Thyroid gland (tissue), 4 donors: Measurements from ENCODE around the gene CACNA1H. TPM values are rescaled to one million over a fixed set of nuclear protein-coding genes. Genes with fewer than 3 reads are reported as not detected.
"Not testable (repeated sequence)": the region's sequence is repeated elsewhere in the genome, so short reads cannot be mapped to it uniquely, and the experiment has no call there.

Experiments
- DNase-seq, 2 donors: peaks; one replicate each; pipeline ENCODE4 v3.0.0-alpha.2; 2019
- H3K27ac ChIP-seq, 3 donors: fragments of 200-600 bp; sonication (generic); 1 replicate in 2 of 3; 2 replicates in 1 of 3; pipeline ENCODE4 v1.5.1; 2016 to 2019; ENCODE audit warnings: mild to moderate bottlenecking in 1 of 3, moderate library complexity in 1 of 3
- H3K27me3 ChIP-seq: fragments of 200-600 bp; sonication (generic); one replicate; pipeline ENCODE4 v1.5.1; 2019
- H3K36me3 ChIP-seq, 2 donors: fragments of 200-600 bp; sonication (generic); one replicate each; pipeline ENCODE4 v1.5.1; 2016 to 2019
- H3K4me1 ChIP-seq, 2 donors: fragments of 200-600 bp; sonication (generic); one replicate each; pipeline ENCODE4 v1.5.1; 2017 to 2019
- H3K4me3 ChIP-seq, 3 donors: fragments of 200-600 bp; sonication (generic); replicated peaks in 1 of 3; 1 replicate in 2 of 3; 2 replicates in 1 of 3; pipeline ENCODE4 v1.5.1; 2016; ENCODE audit warnings: mild to moderate bottlenecking in 1 of 3
- H3K9me3 ChIP-seq: fragments of 200-600 bp; sonication (generic); one replicate; pipeline ENCODE4 v1.5.1; 2017
- POLR2A ChIP-seq, 2 donors: fragments of 450-650 bp; IDR thresholded peaks; one replicate each; pipeline ENCODE4 v1.6.1; 2017; ENCODE audit warnings: antibody characterized with exemption in 2 of 2, mild to moderate bottlenecking in 2 of 2, moderate library complexity in 1 of 2
- WGBS, 2 donors: methylation state at CpG; one replicate each; pipeline ENCODE4 v1.1.5; 2017; 5-methylcytosine and 5-hydroxymethylcytosine counted together
- intact Hi-C: fragments of 100-400 bp; cut with DNase I; formaldehyde crosslinking; loops from one replicate; pipeline ENCODE4 v1.15.1; 2023
- total RNA-seq, 4 donors: library from RNA; depleted of rRNA; stranded (reverse); fragments of >200 nt; gene quantifications; one replicate each; pipeline ENCODE4 v1.2.3, GENCODE V29; 2016
- TF ChIP-seq, protein P1 (sequence below), 6 experiments: fragments of 200-600 bp in 3 of 6; fragments of 450-650 bp in 3 of 6; sonication (generic) in 3 of 6; IDR thresholded peaks; one replicate each; pipeline ENCODE4 v1.5.1; 2016 to 2019; ENCODE audit warnings: antibody characterized with exemption in 6 of 6, mild to moderate bottlenecking in 2 of 6, inconsistent platforms in 1 of 6, moderate library complexity in 1 of 6

CACNA1H gene
- total RNA-seq, 4 donors from 2014 or later: 8.4 to 12.4 (median 9.3) TPM

DNA sequence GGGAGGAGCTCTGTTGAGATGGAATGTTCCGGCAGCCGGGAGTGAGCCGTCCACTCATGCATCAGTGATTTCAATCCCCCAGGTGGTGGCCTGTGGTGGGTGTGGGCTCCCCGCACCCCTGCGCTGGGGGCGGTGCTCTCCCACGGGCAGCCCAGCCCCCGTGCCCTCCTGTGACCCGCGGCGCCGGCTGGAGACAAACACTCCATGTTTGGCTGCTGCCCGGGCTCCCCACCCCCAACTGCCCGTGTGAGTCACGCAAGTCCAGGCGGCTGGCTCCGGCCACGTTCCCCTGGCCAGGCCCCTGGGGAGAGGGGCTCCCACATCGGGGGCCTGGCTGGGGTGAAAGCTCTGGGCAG is 29.4 kb downstream of the CACNA1H start:
- H3K9me3 ChIP-seq: no peaks in the 10 kb centered on the region
- no peaks in the 10 kb centered on the region for H3K36me3 ChIP-seq
- peaks cover 17 to 27% of the 10 kb centered on the region in 2 donors for H3K4me1 ChIP-seq
- no peak overlapping the region for H3K4me3 ChIP-seq
- H3K27me3 ChIP-seq: no peaks in the 10 kb centered on the region
- no CpG with 5 or more reads among the region's 19 CpGs for WGBS, 2 donors
- H3K27ac ChIP-seq: peak overlapping the region; percentile 73 to 91 (median 77)
- DNase-seq: peak; percentile 96
- intact Hi-C loops: no loop called here
- peak in 1 of 2 donors; percentile 43 for TF ChIP-seq POLR2A (IDR thresholded peaks at IDR 0.05)
- TF ChIP-seq, protein P1, sequence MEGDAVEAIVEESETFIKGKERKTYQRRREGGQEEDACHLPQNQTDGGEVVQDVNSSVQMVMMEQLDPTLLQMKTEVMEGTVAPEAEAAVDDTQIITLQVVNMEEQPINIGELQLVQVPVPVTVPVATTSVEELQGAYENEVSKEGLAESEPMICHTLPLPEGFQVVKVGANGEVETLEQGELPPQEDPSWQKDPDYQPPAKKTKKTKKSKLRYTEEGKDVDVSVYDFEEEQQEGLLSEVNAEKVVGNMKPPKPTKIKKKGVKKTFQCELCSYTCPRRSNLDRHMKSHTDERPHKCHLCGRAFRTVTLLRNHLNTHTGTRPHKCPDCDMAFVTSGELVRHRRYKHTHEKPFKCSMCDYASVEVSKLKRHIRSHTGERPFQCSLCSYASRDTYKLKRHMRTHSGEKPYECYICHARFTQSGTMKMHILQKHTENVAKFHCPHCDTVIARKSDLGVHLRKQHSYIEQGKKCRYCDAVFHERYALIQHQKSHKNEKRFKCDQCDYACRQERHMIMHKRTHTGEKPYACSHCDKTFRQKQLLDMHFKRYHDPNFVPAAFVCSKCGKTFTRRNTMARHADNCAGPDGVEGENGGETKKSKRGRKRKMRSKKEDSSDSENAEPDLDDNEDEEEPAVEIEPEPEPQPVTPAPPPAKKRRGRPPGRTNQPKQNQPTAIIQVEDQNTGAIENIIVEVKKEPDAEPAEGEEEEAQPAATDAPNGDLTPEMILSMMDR (IDR thresholded peaks at IDR 0.05): peak in 1 of 6 experiments; percentile 23

DNA sequence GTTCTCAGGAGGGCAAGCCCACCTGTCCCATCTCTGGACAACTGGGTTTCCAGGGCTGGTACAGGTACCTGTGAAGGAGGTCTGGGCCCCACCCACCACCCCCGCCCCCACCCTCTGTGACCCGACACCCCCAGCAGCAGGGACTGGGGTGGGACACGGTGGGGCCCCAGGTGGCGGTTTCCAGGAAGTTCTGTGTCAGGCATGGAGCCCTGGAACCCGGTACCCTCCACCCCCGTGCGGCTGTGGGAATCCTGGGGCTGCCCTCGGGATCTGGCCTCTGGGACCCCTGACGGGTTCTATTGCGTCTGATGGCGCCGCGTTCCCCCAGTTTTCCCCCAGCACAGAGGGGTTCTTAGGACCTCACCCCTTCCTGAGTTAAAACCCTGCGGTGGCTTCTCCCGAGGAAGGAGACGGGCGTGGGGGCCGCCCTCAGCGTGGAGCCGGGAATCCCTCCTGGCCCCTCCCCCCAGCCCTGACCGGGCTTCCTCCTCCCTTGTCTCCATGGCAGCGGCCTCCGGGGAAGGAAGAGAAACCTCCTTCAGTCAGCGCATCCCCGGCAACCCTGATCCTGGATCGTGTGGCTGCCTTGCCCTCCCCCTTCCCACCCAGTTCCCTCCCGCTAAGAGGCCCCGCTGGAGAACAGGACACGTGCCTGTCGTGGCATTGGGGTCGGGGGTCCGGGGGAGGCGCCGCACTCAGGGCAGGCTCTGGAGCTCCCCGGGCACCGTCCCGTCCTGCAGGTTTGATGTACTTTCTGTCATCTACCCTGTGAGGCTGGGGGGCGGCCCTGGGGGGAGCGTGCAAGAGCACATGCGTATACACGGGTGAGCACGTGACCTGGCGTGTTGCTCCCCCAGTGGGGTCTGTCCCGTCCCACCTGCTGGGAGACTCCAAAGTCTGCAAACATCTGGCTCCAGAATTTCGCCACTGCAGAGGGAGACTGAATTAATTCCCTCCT is 30.3 kb downstream of the CACNA1H start:
- intact Hi-C loops: no loop called here
- TF ChIP-seq, protein P1 (IDR thresholded peaks at IDR 0.05): no peak
- TF ChIP-seq POLR2A (IDR thresholded peaks at IDR 0.05): no peak
- peak overlapping the region; percentile 73 to 91 (median 77) for H3K27ac ChIP-seq
- WGBS, 2 donors: 61 to 67% methylated on average over 21 to 40 of the region's 45 CpGs
- DNase-seq: no peak
- no peaks in the 10 kb centered on the region for H3K36me3 ChIP-seq
- no peaks in the 10 kb centered on the region for H3K27me3 ChIP-seq
- peaks cover 17 to 27% of the 10 kb centered on the region in 2 donors for H3K4me1 ChIP-seq
- no peaks in the 10 kb centered on the region for H3K9me3 ChIP-seq
- no peak overlapping the region for H3K4me3 ChIP-seq

DNA sequence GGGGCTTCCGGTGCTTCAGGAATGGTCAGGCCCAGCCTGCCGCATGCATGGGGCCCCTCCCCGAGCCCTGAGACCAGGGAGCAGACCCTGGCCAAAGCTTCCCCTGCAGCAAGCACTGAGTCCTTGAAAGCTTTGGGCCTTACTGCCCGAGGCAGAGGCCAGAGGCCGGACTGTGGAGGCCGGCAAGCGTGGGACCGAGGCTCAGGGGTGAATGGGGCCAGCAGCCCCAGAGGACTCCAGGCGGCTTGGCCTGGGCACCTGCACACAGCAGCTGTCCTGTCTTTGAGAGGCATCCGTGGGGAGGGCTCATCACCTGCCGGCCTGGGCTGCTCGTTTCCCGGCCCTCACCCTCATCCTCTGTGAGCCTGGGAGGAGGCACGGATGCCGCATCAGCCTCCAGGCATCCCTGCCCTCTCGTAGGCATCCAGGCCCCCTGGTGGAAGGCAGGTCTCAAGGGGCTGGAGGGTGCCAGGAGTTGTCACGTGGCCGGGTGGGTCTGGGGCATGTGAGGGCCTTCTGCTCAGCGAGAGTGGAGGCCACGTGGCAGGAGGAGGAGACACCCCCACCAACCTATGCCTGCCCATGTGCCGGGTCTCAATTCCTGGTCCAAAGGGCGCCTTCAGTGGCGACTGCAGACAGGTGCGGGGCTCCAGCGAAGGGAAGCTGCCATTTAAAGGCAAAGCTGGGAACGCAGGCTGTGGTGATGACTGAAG is 31.4 kb downstream of the CACNA1H start:
- Histone ChIP-seq H3K9me3 (no peaks in the 10 kb centered on the region), H3K36me3 (no peaks in the 10 kb centered on the region), H3K4me3 (no peak overlapping the region), H3K4me1 (peaks cover 17 to 27% of the 10 kb centered on the region in 2 donors), H3K27ac (no peak overlapping the region), H3K27me3 (no peaks in the 10 kb centered on the region)
- no peak for DNase-seq
- 87 to 91% methylated on average over 8 to 18 of the region's 26 CpGs for WGBS, 2 donors
- intact Hi-C loops: no loop called here
- TF ChIP-seq, protein P1 (IDR thresholded peaks at IDR 0.05): no peak
- no peak for TF ChIP-seq POLR2A (IDR thresholded peaks at IDR 0.05)

DNA sequence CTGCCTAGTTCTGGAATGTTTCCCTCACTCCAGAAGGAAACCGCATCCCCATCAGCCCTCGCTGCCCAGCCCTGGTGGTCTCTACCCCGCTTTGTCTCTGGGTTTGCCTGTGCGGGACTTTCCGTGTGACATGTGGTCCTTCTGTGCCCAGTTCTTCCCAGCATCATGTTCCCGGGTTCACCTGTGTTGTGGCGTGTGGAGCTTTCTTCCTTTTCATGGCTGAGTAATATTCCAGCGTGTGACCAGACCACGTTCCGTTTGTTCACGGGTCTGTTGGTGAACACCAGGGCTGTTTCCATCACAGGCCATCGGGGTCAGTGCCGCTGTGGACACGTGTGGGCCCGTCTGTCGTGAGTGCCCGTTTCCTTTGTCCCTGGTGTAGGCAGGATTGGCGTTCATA is 32.1 kb downstream of the CACNA1H start:
- H3K27me3 ChIP-seq: no peaks in the 10 kb centered on the region
- no peak overlapping the region for H3K4me3 ChIP-seq
- 99% methylated on average over 13 to 18 of the region's 18 CpGs for WGBS, 2 donors
- intact Hi-C loops: no loop called here
- peaks cover 17 to 27% of the 10 kb centered on the region in 2 donors for H3K4me1 ChIP-seq
- DNase-seq: no peak
- no peaks in the 10 kb centered on the region for H3K36me3 ChIP-seq
- no peaks in the 10 kb centered on the region for H3K9me3 ChIP-seq
- no peak overlapping the region for H3K27ac ChIP-seq
- no peak for TF ChIP-seq POLR2A (IDR thresholded peaks at IDR 0.05)
- TF ChIP-seq, protein P1 (IDR thresholded peaks at IDR 0.05): no peak

DNA sequence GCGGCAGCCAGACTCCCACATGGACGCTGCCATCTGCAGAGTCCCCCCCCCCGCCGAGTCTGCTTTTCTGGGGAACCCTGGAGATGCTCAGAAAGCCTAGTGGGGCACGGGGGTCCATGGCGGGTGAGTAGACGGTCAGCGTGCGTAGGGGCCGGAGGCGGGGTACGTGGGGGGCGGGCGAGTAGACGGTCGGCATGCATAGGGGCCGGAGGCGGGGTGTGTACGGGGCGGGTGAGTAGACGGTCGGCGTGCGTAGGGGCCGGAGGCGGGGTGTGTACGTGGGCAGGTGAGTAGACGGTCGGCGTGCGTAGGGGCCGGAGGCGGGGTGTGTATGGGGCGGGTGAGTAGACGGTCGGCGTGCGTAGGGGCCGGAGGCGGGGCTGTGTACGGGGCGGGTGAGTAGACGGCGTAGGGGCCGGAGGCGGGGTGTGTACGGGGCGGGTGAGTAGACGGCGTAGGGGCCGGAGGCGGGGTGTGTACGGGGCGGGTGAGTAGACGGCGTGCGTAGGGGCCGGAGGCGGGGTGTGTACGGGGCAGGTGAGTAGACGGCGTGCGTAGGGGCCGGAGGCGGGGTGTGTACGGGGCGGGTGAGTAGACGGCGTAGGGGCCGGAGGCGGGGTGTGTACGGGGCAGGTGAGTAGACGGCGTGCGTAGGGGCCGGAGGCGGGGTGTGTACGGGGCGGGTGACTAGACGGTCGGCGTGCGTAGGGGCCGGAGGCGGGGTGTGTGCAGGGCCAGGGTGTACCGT is 32.7 kb downstream of the CACNA1H start:
- WGBS, 2 donors: 89 to 97% methylated on average over 22 to 60 of the region's 86 CpGs
- H3K4me3 ChIP-seq, H3K27ac ChIP-seq, DNase-seq, intact Hi-C loops, H3K9me3 ChIP-seq, H3K27me3 ChIP-seq, H3K36me3 ChIP-seq: not testable (repeated sequence)
- peaks cover 17 to 27% of the 10 kb centered on the region in 2 donors for H3K4me1 ChIP-seq
